Measurements from ENCODE around the gene TCF15. TPM values are rescaled to one million over a fixed set of nuclear protein-coding genes. Genes with fewer than 3 reads are reported as not detected.

The TCF15 gene
- total RNA-seq, 2 experiments from 2014 or later: not detected

Other genes starting within 250 kb of the TCF15 start
- gene TRIB3, start 229.5 kb downstream of the TCF15 start, total RNA-seq: 10 to 100 TPM; 32.6 to 32.8 TPM
- gene RBCK1, start 202.0 kb downstream of the TCF15 start, total RNA-seq: 100 to 1,000 TPM; 135 to 149 TPM
- gene TBC1D20, start 147.8 kb downstream of the TCF15 start, total RNA-seq: 10 to 100 TPM; 30.1 to 30.7 TPM
- 100 to 1,000 TPM; 116 to 121 TPM for gene CSNK2A1, start 66.5 kb downstream of the TCF15 start, total RNA-seq
- gene SRXN1, start 42.9 kb upstream of the TCF15 start, total RNA-seq: 1 to 10 TPM; 8.9 to 9.3 TPM
- gene SCRT2, start 65.5 kb upstream of the TCF15 start, total RNA-seq: not detected
- not detected for gene SLC52A3, start 158.2 kb upstream of the TCF15 start, total RNA-seq
- 10 to 100 TPM; 35.9 to 36.3 TPM for gene FAM110A, start 223.4 kb upstream of the TCF15 start, total RNA-seq